NCI-H2171 (cell line): ENCODE results near the gene CYP4B1.
"Not testable (repeated sequence)": the region's sequence is repeated elsewhere in the genome, so short reads cannot be mapped to it uniquely, and the experiment has no call there.

ENCODE experiments used
- DNase-seq: peaks from one replicate; lab custom pipeline; 2025; lab: John Stamatoyannopoulos, UW

The CYP4B1 gene

GRCh38 chr1:46798810-46799209 is at the start of gene CYP4B1:
Gene CYP4B1 (plus strand): TSS chr1:46799046. CDS start chr1:46799082, 36 bp downstream.
- no peak for DNase-seq

DNA sequence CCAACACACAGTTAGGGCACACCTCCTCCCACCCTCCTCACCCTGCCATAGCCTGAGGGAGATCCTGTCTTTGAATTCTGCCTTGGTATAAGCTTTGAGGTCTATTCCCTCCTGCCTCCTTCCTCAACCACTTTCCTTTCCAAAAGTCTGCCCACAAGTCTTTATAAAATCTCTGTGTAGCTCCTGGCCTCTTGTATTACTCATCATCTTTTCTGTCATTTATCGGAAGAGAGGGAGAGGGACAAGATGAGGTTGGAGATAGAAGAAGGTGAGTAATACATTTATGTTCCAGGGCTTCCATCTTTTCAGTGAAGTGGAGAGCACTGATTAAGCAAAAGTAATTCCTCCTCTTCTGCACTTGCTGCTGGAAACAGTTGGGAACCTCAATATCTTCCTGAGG is 49.4 kb upstream of the CYP4B1 start:
- no peak for DNase-seq

- DNase-seq, result no peak
These were observed 48.9 kb upstream of the CYP4B1 start for GRCh38 chr1:46749921-46750404.

GRCh38 chr1:46753985-46754384 is 44.9 kb upstream of the CYP4B1 start:
- DNase-seq, result no peak

DNA sequence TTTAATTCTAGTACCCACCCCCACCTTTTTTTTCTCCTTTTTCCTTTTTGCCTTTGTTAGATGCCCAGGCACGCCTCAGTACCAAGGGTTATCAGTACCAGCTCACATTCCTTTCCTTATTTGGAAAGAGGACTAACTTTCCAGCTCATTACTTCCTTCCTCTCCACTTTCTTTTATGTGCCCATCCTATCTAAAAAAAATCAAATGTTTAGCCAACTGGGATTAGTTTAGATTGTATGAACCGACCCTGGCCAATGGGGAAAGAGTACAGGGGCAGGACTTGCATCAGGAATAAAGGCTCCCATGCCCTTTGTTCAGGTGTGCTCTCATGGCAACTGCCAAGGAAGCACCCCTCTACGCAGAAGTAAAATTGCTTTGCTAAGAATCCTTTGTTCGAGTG is 44.1 kb upstream of the CYP4B1 start:
- not testable (repeated sequence) for DNase-seq

DNA sequence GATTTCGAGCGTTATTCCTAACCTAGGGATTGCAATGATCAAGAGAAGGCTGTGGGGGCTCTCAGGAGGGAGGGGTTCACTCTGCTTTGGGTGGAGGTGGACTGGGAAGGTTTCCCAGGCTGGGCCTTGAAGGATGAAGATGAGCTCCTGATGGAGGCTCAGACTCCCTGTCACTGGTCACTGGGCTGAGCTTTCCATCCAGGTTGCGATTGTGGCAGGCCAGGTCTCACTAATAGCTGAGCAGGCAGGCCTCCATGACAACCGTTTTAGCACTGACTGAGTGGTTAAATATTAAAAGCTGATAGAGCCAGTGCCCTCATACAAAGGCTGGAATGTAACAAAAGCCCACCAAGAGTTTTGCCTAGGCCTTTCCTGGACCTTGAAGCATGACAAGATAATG is 43.7 kb upstream of the CYP4B1 start:
- DNase-seq, result no peak

DNA sequence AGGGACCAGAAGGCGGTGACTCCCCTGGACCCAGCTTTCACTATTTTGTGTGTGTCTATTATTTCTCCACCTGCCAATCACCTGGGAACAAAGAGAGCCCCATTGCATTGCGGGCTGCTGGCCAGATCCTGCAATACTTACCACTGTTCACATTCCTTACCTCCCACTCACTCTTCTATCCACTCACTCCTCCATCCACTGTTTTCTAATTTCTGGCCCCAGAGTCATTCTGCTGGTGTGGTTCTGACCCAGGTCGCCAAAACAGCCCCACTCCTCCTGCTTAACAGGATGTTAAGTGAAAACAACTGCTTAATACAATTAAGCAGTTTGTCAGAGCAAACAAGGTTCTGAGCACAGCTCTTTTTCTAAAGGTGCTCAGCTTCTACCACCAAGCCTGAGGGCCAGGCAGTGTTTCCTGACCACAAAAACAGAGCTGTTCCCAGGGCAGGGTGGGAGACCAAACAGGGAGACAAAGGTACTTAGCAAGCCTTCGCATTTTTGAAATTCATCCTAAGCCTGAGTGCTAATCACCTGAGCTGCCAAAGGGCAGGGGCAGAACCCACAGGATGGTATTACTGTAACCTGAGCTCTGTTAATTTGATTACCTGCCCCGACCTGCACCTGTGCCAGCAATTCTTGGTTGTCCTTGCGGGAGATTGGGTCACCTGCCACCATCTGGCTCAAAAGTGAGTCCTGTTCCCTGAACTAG is 41.4 kb upstream of the CYP4B1 start:
- peak; percentile 79 for DNase-seq

- DNase-seq, result no peak
These were observed 40.8 kb upstream of the CYP4B1 start for GRCh38 chr1:46757956-46758528.

DNA sequence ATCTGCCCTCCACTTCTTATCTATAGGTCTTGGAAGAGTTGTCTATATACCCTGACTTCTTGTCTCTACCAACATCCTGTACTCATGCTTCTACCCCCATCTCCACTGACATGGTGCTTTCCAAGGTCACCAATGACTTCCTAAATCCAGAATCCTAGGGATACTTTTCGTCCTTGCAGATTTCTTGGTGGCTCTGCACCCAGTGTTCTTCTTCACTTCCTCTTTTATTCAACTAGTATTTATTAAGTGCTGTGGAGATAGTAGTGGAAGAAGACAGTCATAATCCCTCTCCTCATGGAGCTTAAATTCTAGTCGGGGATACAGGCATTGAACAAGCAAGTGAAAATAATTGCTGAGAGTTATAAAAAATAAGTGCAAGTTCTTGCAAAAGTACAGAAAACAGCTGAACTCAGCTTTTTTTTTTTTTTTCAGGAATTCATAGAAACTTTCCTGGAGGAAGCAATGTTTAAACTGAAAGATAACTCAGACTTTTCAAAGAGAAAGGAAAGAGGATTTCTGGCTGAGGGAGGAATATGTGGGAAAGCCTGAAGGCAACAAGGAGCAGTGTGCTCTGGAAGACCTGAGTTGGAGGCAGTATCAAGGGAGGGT is 38.2 kb upstream of the CYP4B1 start:
- DNase-seq, result no peak

- no peak for DNase-seq
These were observed 37.1 kb upstream of the CYP4B1 start for GRCh38 chr1:46761740-46762139.

DNA sequence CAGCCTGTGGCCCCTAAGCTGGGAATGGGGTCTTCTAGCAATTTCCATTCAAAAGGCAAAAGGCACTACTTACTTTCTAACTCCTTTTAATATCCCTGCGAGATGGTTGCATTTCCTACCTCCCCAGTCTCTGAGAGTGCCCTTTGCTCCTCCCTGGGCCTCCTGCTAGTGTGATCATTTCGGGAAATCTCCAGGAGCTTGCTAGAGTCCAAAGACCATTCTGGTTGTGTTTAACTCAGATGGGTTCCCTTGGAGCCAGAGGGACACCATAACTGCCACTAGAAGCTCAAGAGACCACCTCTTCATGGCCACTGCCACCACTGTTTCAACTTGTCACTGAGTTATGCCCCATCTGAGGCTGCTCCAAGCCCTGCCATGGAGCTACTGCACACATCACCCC is 34.4 kb upstream of the CYP4B1 start:
- DNase-seq, result no peak

- no peak for DNase-seq
These were observed 31.1 kb upstream of the CYP4B1 start for GRCh38 chr1:46767649-46768282.

DNA sequence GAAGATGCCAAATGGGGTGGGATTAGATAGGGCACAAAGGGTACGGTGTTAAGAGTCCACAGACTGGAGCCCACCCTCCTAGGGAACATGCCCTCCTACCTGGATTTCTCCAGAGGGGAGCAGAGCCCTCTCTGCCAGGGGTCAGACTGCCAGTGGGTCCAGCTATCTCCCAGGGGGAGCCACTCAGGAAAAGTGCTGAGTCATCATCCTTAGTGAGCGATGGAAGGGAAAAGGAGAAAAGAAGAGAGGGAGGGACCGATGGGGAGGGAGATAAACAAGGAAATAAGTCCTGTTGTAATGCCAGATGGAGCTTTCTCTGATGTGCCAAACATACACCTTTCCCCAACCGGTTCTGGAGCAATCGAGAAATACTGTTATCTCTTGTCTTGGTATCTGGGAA is 30.4 kb upstream of the CYP4B1 start:
- no peak for DNase-seq

GRCh38 chr1:46769028-46769740 is 29.7 kb upstream of the CYP4B1 start:
- DNase-seq, result no peak

DNA sequence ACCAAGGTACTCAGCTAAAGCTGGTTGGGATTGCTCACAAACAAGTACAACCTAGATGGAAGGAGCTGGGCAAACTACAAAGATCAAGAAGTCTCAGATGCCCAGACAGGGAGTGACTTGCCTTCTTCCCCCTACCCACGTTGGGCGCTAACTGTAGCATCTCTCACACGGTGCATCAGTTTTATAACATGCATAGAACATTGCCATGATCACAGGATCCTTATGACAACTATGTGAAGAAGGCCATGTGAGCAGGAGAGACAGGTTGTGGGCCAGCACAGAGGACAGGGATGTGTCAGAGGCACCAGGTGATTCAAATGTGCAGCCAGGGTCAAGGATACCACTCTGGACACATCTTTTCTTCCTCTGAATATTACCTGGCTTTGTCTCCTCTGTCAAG is 28.3 kb upstream of the CYP4B1 start:
- DNase-seq, result no peak

GRCh38 chr1:46772571-46772970 is 26.3 kb upstream of the CYP4B1 start:
- DNase-seq, result no peak

- DNase-seq, result no peak
These were observed 24.5 kb upstream of the CYP4B1 start for GRCh38 chr1:46774297-46774696.

DNA sequence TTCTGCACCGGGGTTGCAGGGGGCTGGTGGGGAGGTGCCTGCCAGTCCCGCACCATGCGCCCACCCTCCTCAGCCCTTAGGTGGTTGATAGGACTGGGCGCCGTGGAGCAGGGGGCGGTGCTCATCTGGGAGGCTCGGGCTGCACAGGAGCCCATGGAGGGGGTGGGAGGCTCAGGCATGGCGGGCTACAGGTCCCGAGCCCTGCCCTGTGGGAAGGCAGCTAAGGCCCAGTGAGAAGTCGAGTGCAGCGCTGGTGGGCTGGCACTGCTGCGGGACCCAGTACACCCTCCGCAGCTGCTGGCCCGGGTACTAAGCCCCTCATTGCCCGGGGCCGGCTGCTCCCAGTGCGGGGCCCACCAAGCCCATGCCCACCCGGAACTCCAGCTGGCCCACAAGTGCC is 20.4 kb upstream of the CYP4B1 start:
- DNase-seq, result not testable (repeated sequence)

- no peak for DNase-seq
These were observed 14.2 kb upstream of the CYP4B1 start for GRCh38 chr1:46784666-46785065.

DNA sequence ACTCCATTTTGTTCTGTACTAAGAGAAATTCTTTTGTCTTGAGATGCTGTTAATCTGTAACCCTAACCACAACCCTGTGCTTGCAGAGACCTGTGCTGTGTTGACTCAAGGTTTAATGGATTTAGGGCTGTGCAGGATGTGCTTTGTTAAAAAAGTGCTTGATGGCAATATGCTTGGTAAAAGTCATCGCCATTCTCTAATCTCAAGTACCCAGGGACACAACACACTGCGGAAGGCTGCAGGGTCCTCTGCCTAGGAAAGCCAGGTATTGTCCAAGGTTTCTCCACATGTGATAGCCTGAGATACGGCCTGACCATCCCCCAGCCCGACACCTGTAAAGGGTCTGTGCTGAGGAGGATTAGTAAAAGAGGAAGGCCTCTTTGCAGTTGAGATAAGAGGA is 10.2 kb upstream of the CYP4B1 start:
- not testable (repeated sequence) for DNase-seq

GRCh38 chr1:46790446-46791101 is 8.3 kb upstream of the CYP4B1 start:
- DNase-seq, result no peak

DNA sequence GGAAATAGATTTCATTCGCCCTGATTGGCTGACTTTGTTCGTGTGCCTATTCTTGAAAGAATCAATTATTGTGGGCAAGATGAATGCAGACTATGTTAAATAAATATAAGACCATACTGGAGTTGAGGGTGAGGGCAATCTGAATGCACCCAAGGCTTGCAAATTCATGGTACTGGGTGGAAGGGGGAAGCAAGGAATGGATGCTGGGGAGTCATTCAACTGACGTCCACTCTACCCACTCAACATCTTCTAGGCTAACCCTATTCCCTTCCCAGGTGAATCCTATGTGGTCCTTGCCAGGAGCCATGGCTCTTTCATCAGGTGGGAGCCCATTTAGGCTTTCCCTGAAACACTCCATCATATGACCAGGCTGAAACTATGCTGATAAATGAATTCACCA is 5.7 kb upstream of the CYP4B1 start:
- DNase-seq, result no peak
